Liver (tissue), 9 donors: ENCODE data around the gene EIPR1. TPM values are rescaled to one million over a fixed set of nuclear protein-coding genes. Genes with fewer than 3 reads are reported as not detected.

ENCODE experiments used
- DNase-seq: peaks from one replicate; pipeline ENCODE4 v3.0.0-alpha.2; 2017; ENCODE audit warnings: low spot score
- H3K27ac ChIP-seq, 2 donors: one replicate each; pipeline ENCODE4 v1.7.0; 2013; ENCODE audit warnings: inconsistent platforms in 2 of 2, low read length in 2 of 2, control low read depth in 1 of 2, low read depth in 1 of 2, mild to moderate bottlenecking in 1 of 2
- H3K27me3 ChIP-seq, 4 donors: one replicate each; pipeline versions ENCODE4 v1.6.1 to v1.7.0; 2013; ENCODE audit warnings: low read length in 3 of 4, inconsistent platforms in 1 of 4, mild to moderate bottlenecking in 1 of 4, moderate library complexity in 1 of 4; ENCODE audit not compliant: control insufficient read depth in 4 of 4, insufficient read depth in 4 of 4
- H3K36me3 ChIP-seq, 4 donors: one replicate each; pipeline versions ENCODE4 v1.6.1 to v1.7.0; 2013; ENCODE audit warnings: low read length in 3 of 4, mild to moderate bottlenecking in 3 of 4, low read depth in 1 of 4, moderate library complexity in 1 of 4; ENCODE audit not compliant: control insufficient read depth in 4 of 4, insufficient read depth in 3 of 4
- H3K4me1 ChIP-seq, 4 donors: one replicate each; pipeline versions ENCODE4 v1.6.1 to v1.7.0; 2013; ENCODE audit warnings: low read length in 3 of 4, mild to moderate bottlenecking in 3 of 4, moderate library complexity in 1 of 4; ENCODE audit not compliant: control insufficient read depth in 4 of 4, insufficient read depth in 4 of 4
- H3K4me3 ChIP-seq, 3 donors: one replicate each; pipeline versions ENCODE4 v1.6.1 to v1.7.0; 2013; ENCODE audit warnings: low read length in 3 of 3, control low read depth in 1 of 3, low read depth in 1 of 3, mild to moderate bottlenecking in 1 of 3
- H3K9ac ChIP-seq, 2 donors: one replicate each; pipeline ENCODE4 v1.7.0; 2013; ENCODE audit warnings: low read length in 2 of 2, mild to moderate bottlenecking in 2 of 2, moderate library complexity in 2 of 2, control low read depth in 1 of 2, low read depth in 1 of 2
- H3K9me3 ChIP-seq, 4 donors: one replicate each; pipeline versions ENCODE4 v1.6.1 to v1.7.0; 2013; ENCODE audit warnings: low read length in 3 of 4; ENCODE audit not compliant: control insufficient read depth in 4 of 4
- EGR1 ChIP-seq, 2 donors: IDR thresholded peaks; 2 replicates each; pipeline ENCODE4 v1.6.1; 2016 to 2018; ENCODE audit warnings: antibody characterized with exemption in 2 of 2, low read depth in 2 of 2
- FOXA1 ChIP-seq: IDR thresholded peaks from 2 replicates; pipeline ENCODE4 v1.6.1; 2016; ENCODE audit warnings: antibody characterized with exemption
- FOXA2 ChIP-seq: IDR thresholded peaks from 2 replicates; pipeline ENCODE4 v1.6.1; 2016; ENCODE audit warnings: antibody characterized with exemption
- GABPA ChIP-seq, 2 donors: IDR thresholded peaks in 1 of 2; conservative IDR thresholded peaks in 1 of 2; 2 replicates each; pipeline ENCODE4 v1.6.1; 2016; ENCODE audit warnings: antibody characterized with exemption in 2 of 2, mild to moderate bottlenecking in 1 of 2, moderate library complexity in 1 of 2
- HNF4A ChIP-seq, 2 donors: conservative IDR thresholded peaks; 2 replicates each; pipeline ENCODE4 v1.6.1; 2016; ENCODE audit warnings: antibody characterized with exemption in 2 of 2, mild to moderate bottlenecking in 2 of 2
- HNF4G ChIP-seq: IDR thresholded peaks from 2 replicates; pipeline ENCODE4 v1.6.1; 2016; ENCODE audit warnings: antibody characterized with exemption
- REST ChIP-seq: IDR thresholded peaks from 2 replicates; pipeline ENCODE4 v1.6.1; 2016; ENCODE audit warnings: antibody characterized with exemption, mild to moderate bottlenecking
- RXRA ChIP-seq, 2 donors: IDR thresholded peaks; 2 replicates each; pipeline ENCODE4 v1.6.1; 2017 to 2018; ENCODE audit warnings: antibody characterized with exemption in 2 of 2, mild to moderate bottlenecking in 1 of 2
- SP1 ChIP-seq: IDR thresholded peaks from 2 replicates; pipeline ENCODE4 v1.6.1; 2018; ENCODE audit warnings: antibody characterized with exemption, mild to moderate bottlenecking
- TAF1 ChIP-seq: conservative IDR thresholded peaks from 2 replicates; pipeline ENCODE4 v1.6.1; 2016; ENCODE audit warnings: antibody characterized with exemption, mild to moderate bottlenecking
- YY1 ChIP-seq: IDR thresholded peaks from 2 replicates; pipeline ENCODE4 v1.6.1; 2016; ENCODE audit warnings: antibody characterized with exemption, mild to moderate bottlenecking
- ZBTB33 ChIP-seq: IDR thresholded peaks from 2 replicates; pipeline ENCODE4 v1.6.1; 2016; ENCODE audit warnings: antibody characterized with exemption
- WGBS: extraction: QIAGEN DNeasy Blood & Tissue Kit; methylation state at CpG from one replicate; pipeline ENCODE4 v1.1.7; 2013; 5-methylcytosine and 5-hydroxymethylcytosine counted together
- polyA plus RNA-seq, 2 donors: library from polyadenylated mRNA; stranded (reverse) in 1 of 2; unstranded in 1 of 2; fragments of 200-250 nt in 1 of 2; fragments of >200 nt in 1 of 2; fragmentation: Nextera tagmentation in 1 of 2; extraction: Ambion mirVana in 1 of 2; gene quantifications; one replicate each; pipeline versions ENCODE4 v1.2.1 to v1.2.3, GENCODE V29; 2013 to 2015
- total RNA-seq, 2 donors: library from RNA; depleted of rRNA; stranded (reverse); fragments of >200 nt; gene quantifications; one replicate each; pipeline ENCODE4 v1.2.3, GENCODE V29; 2014
- TF ChIP-seq, protein P1 (sequence below): IDR thresholded peaks from 2 replicates; pipeline ENCODE4 v1.6.1; 2016; ENCODE audit warnings: antibody characterized with exemption
- TF ChIP-seq, protein P2 (sequence below): fragments of 150-350 bp; IDR thresholded peaks from 2 replicates; pipeline ENCODE4 v1.5.1; 2017; ENCODE audit warnings: improper control_type of control experiment, low read depth, low read length; ENCODE audit not compliant: missing input control
- donor health status: healthy.
- donor health status: healthy.
- donor health status: healthy.
- donor health status: healthy.
- donor health status: healthy.

EIPR1 gene
- total and polyA plus RNA-seq, 4 donors = 7.6 to 12.1 (median 11.4) TPM

- no peaks in the 10 kb centered on the region for H3K4me1 ChIP-seq
- no peak overlapping the region for H3K9ac ChIP-seq
- WGBS = 96% methylated on average over 7 of the region's 7 CpGs
- no peaks in the 10 kb centered on the region for H3K27me3 ChIP-seq
- peaks cover 0 to 1% (median 0%) of the 10 kb centered on the region in 4 donors for H3K36me3 ChIP-seq
- no peak overlapping the region for H3K4me3 ChIP-seq
- no peak for DNase-seq
- no peak overlapping the region for H3K27ac ChIP-seq
- TF ChIP-seq GABPA (IDR thresholded peaks at IDR 0.05 in 1 of 2, conservative IDR thresholded peaks at IDR 0.05 in 1 of 2) (no peak), TAF1 (no peak), ZBTB33 (no peak), YY1 (no peak), FOXA1 (no peak), EGR1 (IDR thresholded peaks at IDR 0.05; ENCODE audit: low read depth in 2 of 2) (no peak), RXRA (IDR thresholded peaks at IDR 0.05) (no peak), HNF4G (no peak), REST (no peak)
- TF ChIP-seq, protein P1, sequence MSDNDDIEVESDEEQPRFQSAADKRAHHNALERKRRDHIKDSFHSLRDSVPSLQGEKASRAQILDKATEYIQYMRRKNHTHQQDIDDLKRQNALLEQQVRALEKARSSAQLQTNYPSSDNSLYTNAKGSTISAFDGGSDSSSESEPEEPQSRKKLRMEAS = no peak
- H3K9me3 ChIP-seq = peaks cover 0 to 6% (median 4%) of the 10 kb centered on the region in 4 donors
Measured at GRCh38 chr2:3244486-3244885, 133.1 kb downstream of the EIPR1 start.

DNA sequence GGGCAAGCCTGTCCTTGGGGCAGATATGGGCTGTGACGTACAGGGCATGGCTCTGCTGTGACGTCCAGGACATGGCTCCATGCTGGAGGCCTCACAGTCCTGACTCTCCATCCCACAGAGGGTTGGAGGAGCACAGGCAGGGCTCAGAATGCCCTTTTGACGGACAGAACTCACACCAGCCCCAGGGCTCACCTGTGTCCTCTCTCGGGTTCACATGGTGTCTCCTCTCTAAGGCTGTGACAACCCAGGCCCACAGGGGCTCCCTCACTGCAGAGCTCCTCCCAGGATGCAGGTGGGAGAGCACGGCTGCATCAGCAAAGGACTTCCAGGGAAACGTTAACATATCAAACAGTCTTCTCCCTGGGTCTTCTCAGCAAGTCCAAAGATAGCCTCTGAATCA lies 133.8 kb downstream of the EIPR1 start:
- Histone ChIP-seq H3K27me3 (no peaks in the 10 kb centered on the region), H3K9ac (no peak overlapping the region), H3K9me3 (peaks cover 0 to 2% (median under 1%) of the 10 kb centered on the region in 4 donors), H3K4me1 (no peaks in the 10 kb centered on the region), H3K27ac (no peak overlapping the region), H3K36me3 (no peaks in the 10 kb centered on the region), H3K4me3 (no peak overlapping the region)
- TF ChIP-seq FOXA1 (no peak), YY1 (no peak), GABPA (IDR thresholded peaks at IDR 0.05 in 1 of 2, conservative IDR thresholded peaks at IDR 0.05 in 1 of 2) (no peak), RXRA (IDR thresholded peaks at IDR 0.05) (no peak), HNF4A (conservative IDR thresholded peaks at IDR 0.05) (no peak), REST (no peak), FOXA2 (no peak), HNF4G (no peak), SP1 (no peak)
- TF ChIP-seq, protein P1 = no peak
- TF ChIP-seq, protein P2, sequence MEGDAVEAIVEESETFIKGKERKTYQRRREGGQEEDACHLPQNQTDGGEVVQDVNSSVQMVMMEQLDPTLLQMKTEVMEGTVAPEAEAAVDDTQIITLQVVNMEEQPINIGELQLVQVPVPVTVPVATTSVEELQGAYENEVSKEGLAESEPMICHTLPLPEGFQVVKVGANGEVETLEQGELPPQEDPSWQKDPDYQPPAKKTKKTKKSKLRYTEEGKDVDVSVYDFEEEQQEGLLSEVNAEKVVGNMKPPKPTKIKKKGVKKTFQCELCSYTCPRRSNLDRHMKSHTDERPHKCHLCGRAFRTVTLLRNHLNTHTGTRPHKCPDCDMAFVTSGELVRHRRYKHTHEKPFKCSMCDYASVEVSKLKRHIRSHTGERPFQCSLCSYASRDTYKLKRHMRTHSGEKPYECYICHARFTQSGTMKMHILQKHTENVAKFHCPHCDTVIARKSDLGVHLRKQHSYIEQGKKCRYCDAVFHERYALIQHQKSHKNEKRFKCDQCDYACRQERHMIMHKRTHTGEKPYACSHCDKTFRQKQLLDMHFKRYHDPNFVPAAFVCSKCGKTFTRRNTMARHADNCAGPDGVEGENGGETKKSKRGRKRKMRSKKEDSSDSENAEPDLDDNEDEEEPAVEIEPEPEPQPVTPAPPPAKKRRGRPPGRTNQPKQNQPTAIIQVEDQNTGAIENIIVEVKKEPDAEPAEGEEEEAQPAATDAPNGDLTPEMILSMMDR = no peak
- DNase-seq = no peak
- 96% methylated on average over 6 of the region's 6 CpGs for WGBS
